Adrenal gland (tissue), 5 donors: ENCODE measurements around the gene DNAJC8.

Source experiments
- CTCF ChIP-seq, 6 experiments: fragments of 450-650 bp in 4 of 6; fragments of 200-600 bp in 2 of 6; sonication (generic) in 1 of 6; IDR thresholded peaks; 1 replicate in 5 of 6; 2 replicates in 1 of 6; pipeline versions ENCODE4 v1.5.1 to v1.8.0; 2016 to 2021; ENCODE audit warnings: antibody characterized with exemption in 6 of 6, mild to moderate bottlenecking in 2 of 6, moderate library complexity in 1 of 6
- POLR2A ChIP-seq, 2 donors: fragments of 450-650 bp; IDR thresholded peaks; one replicate each; pipeline ENCODE4 v1.6.1; 2017; ENCODE audit warnings: antibody characterized with exemption in 2 of 2, mild to moderate bottlenecking in 2 of 2, moderate library complexity in 1 of 2
- donor health status: DM: no; HTN: no; CAD: no.

GRCh38 chr1:28195780-28196179 lies 37.0 kb downstream of the DNAJC8 start:
- TF ChIP-seq CTCF (IDR thresholded peaks at IDR 0.05) (no peak), POLR2A (IDR thresholded peaks at IDR 0.05) (no peak)
